GM12878 (cell line): ENCODE data around the gene CYP4F3. TPM values are rescaled to one million over a fixed set of nuclear protein-coding genes. Genes with fewer than 3 reads are reported as not detected.
A peak's percentile ranks its signal among the peaks of the same experiment; 100 is the strongest.

Experiments used
- ATAC-seq: fragments of 200-7000 bp; cut with Tn5 transposase; 3 replicates; pipeline ENCODE4 v1.9.1; 2020; ENCODE audit warnings: mild to moderate bottlenecking, moderate library complexity
- BruUV-seq: library from RNA; stranded (reverse); fragments of 400-500 nt; replicated peaks from 2 replicates; lab custom pipeline; 2021; lab: Mats Ljungman, UMichigan
- CTCF ChIA-PET: fragments of 300-600 bp; sonication (Branson Sonifier 250); formaldehyde crosslinking; extraction: SDS; loops from one replicate; lab custom pipeline; 2021; ENCODE audit warnings: inconsistent platforms; lab: Yijun Ruan, JAX
- POLR2A ChIA-PET: fragments of 350-600 bp; formaldehyde crosslinking; extraction: SDS; loops from one replicate; lab custom pipeline; 2021; ENCODE audit warnings: inconsistent platforms; lab: Charles Lee
- RAD21 ChIA-PET: fragments of 300-600 bp; sonication (Branson Sonifier 250); formaldehyde crosslinking; loops from one replicate; lab custom pipeline; 2023; ENCODE audit warnings: antibody characterized with exemption; ENCODE audit not compliant: unreplicated experiment; lab: Charles Lee
- SMC1A ChIA-PET: fragments of 300-600 bp; sonication (Branson Sonifier 250); formaldehyde crosslinking; loops from one replicate; lab custom pipeline; 2023; ENCODE audit not compliant: unreplicated experiment, uncharacterized antibody; lab: Charles Lee
- DNase-seq: peaks from one replicate; pipeline ENCODE4 v3.0.0-alpha.2; 2011; ENCODE audit warnings: low read depth, low spot score
- FAIRE-seq: peaks from 3 replicates; lab custom pipeline; 2011; peaks lifted over from hg19 to GRCh38; lab: Jason Lieb, UNC
- H2AFZ ChIP-seq: 2 replicates; pipeline ENCODE4 v1.6.0; 2011; ENCODE audit warnings: low read depth, low read length, control low read depth; ENCODE audit not compliant: control insufficient read depth
- H3K27ac ChIP-seq: 2 replicates; pipeline ENCODE4 v1.5.1; 2011; ENCODE audit warnings: control low read depth; ENCODE audit not compliant: control insufficient read depth, insufficient read depth
- H3K27me3 ChIP-seq, 2 experiments: replicated peaks in 1 of 2; 2 replicates each; pipeline versions ENCODE4 v1.6.0 to v1.6.1; 2011; ENCODE audit warnings: low read length in 1 of 2; ENCODE audit not compliant: control insufficient read depth in 2 of 2, insufficient read depth in 2 of 2
- H3K36me3 ChIP-seq, 2 experiments: 2 replicates each; pipeline ENCODE4 v1.5.1; 2011; ENCODE audit warnings: low read length in 1 of 2; ENCODE audit not compliant: control insufficient read depth in 2 of 2, insufficient read depth in 2 of 2
- H3K4me1 ChIP-seq: 2 replicates; pipeline ENCODE4 v1.6.1; 2011; ENCODE audit warnings: mild to moderate bottlenecking, low read length, moderate library complexity, mixed read lengths; ENCODE audit not compliant: control insufficient read depth, insufficient read depth
- H3K4me2 ChIP-seq: 2 replicates; pipeline ENCODE4 v1.6.0; 2011; ENCODE audit warnings: control low read depth; ENCODE audit not compliant: control insufficient read depth, insufficient read depth
- H3K4me3 ChIP-seq: fragments of 200-600 bp; sonication (generic); 2 replicates; pipeline ENCODE4 v1.5.1; 2016
- H3K79me2 ChIP-seq: 2 replicates; pipeline ENCODE4 v1.6.0; 2011; ENCODE audit warnings: low read length; ENCODE audit not compliant: control insufficient read depth, insufficient read depth
- H3K9ac ChIP-seq: 2 replicates; pipeline ENCODE4 v1.8.0; 2011; ENCODE audit warnings: low read length, control low read depth, mixed read lengths; ENCODE audit not compliant: control insufficient read depth, insufficient read depth
- H3K9me3 ChIP-seq: replicated peaks from 3 replicates; pipeline ENCODE4 v1.5.1; 2011; ENCODE audit warnings: mild to moderate bottlenecking, low read length; ENCODE audit not compliant: control insufficient read depth, insufficient read depth
- H4K20me1 ChIP-seq: 2 replicates; pipeline ENCODE4 v1.6.0; 2011; ENCODE audit not compliant: control insufficient read depth, insufficient read depth
- BCL11A ChIP-seq: IDR thresholded peaks from 2 replicates; pipeline ENCODE4 v1.6.1; 2011; ENCODE audit warnings: low read depth, low read length
- CEBPB ChIP-seq, 2 experiments: fragments of 150-350 bp in 1 of 2; IDR thresholded peaks; 2 replicates each; pipeline ENCODE4 v1.6.1; 2012 to 2014; ENCODE audit warnings: low read depth in 2 of 2, low read length in 2 of 2, borderline replicate concordance in 1 of 2, inconsistent platforms in 1 of 2
- EGR1 ChIP-seq, 2 experiments: IDR thresholded peaks; 1 replicate in 1 of 2; 2 replicates in 1 of 2; pipeline ENCODE4 v1.6.1; 2011 to 2012; ENCODE audit warnings: low read depth in 2 of 2, low read length in 2 of 2, borderline replicate concordance in 1 of 2, mild to moderate bottlenecking in 1 of 2, moderate library complexity in 1 of 2
- JUND ChIP-seq: IDR thresholded peaks from 2 replicates; pipeline ENCODE4 v1.6.1; 2012; ENCODE audit warnings: low read depth, mild to moderate bottlenecking, low read length, improper control_type of control experiment, moderate library complexity
- RAD21 ChIP-seq: IDR thresholded peaks from 2 replicates; pipeline ENCODE4 v1.6.1; 2011; ENCODE audit warnings: mild to moderate bottlenecking, low read depth, low read length, moderate library complexity; ENCODE audit not compliant: insufficient read depth
- SIX5 ChIP-seq: IDR thresholded peaks from 2 replicates; pipeline ENCODE4 v1.6.1; 2011; ENCODE audit warnings: mild to moderate bottlenecking, low read depth, low read length, moderate library complexity; ENCODE audit not compliant: severe bottlenecking
- SMAD5 ChIP-seq: IDR thresholded peaks from 2 replicates; pipeline ENCODE4 v1.6.1; 2016; ENCODE audit warnings: antibody characterized with exemption, low read depth
- SUZ12 ChIP-seq: fragments of 200-600 bp; sonication (generic); IDR thresholded peaks from one replicate; pipeline ENCODE4 v1.6.1; 2018; ENCODE audit warnings: antibody characterized with exemption, mild to moderate bottlenecking; ENCODE audit not compliant: unreplicated experiment
- TCF3 ChIP-seq: IDR thresholded peaks from 2 replicates; pipeline ENCODE4 v1.6.1; 2012; ENCODE audit warnings: low read depth, mild to moderate bottlenecking, low read length, borderline replicate concordance; ENCODE audit not compliant: insufficient read depth
- WGBS: methylation state at CpG from one replicate; pipeline ENCODE4 v1.1.6; 2016; ENCODE audit warnings: low lambda C conversion rate; ENCODE audit not compliant: insufficient replicate concordance, insufficient coverage; ENCODE audit errors: missing lambda C conversion rate; 5-methylcytosine and 5-hydroxymethylcytosine counted together
- in situ Hi-C: fragments of 300-500 bp; cut with MboI; formaldehyde crosslinking; loops from 9 replicates; pipeline ENCODE4 v1.14.3; 2018; ENCODE audit warnings: mixed read lengths
- intact Hi-C: fragments of 100-400 bp; cut with micrococcal nuclease; formaldehyde crosslinking; loops from one replicate; pipeline ENCODE4 v1.14.2; 2022; ENCODE audit not compliant: unreplicated experiment
- polyA plus RNA-seq, 11 experiments: library from polyadenylated mRNA; depleted of rRNA in 4 of 11; unstranded in 6 of 11; stranded (reverse) in 5 of 11; fragments of >200 nt; fragmentation: Nextera tagmentation in 4 of 11; fragmentation: Illumina TruSeq in 1 of 11; extraction: Ambion mirVana in 4 of 11; extraction: Trizol in 1 of 11; gene quantifications; 1 replicate in 1 of 11; 2 replicates in 10 of 11; pipeline versions ENCODE4 v1.2.1 to v1.2.3, GENCODE V29; 2011 to 2016; ENCODE audit warnings: inconsistent platforms in 2 of 11, missing spikeins in 2 of 11, low read depth in 1 of 11
- total RNA-seq, 4 experiments: library from RNA; depleted of rRNA in 3 of 4; stranded (reverse); fragments of >200 nt in 3 of 4; fragmentation: Illumina TruSeq in 1 of 4; extraction: Trizol in 1 of 4; gene quantifications; 2 replicates each; pipeline versions ENCODE4 v1.2.1 to v1.2.3, GENCODE V29; 2013 to 2021
- TF ChIP-seq, protein P1 (sequence below): fragments of 450-650 bp; IDR thresholded peaks from 2 replicates; pipeline ENCODE4 v1.6.1; 2018; ENCODE audit warnings: mild to moderate bottlenecking, low read depth, moderate library complexity; ENCODE audit not compliant: partially characterized antibody
- TF ChIP-seq, protein P2 (sequence below): IDR thresholded peaks from 2 replicates; pipeline ENCODE4 v1.6.1; 2012; ENCODE audit warnings: mild to moderate bottlenecking, low read depth, low read length
- TF ChIP-seq, protein P3 (sequence below): fragments of 150-350 bp; IDR thresholded peaks from 2 replicates; pipeline ENCODE4 v1.6.1; 2014; ENCODE audit warnings: mild to moderate bottlenecking, low read depth, low read length
- TF ChIP-seq, protein P4 (sequence below): fragments of 450-650 bp; IDR thresholded peaks from 2 replicates; pipeline ENCODE4 v1.6.1; 2017; ENCODE audit warnings: low read depth, mild to moderate bottlenecking, moderate library complexity

Gene CYP4F3
- total and polyA plus RNA-seq, 10 of the 15 experiments (the other 5 are each of a cell fraction or from before 2014, with no cell fraction given): 0.08 to 4.7 (median 1.2) TPM

DNA sequence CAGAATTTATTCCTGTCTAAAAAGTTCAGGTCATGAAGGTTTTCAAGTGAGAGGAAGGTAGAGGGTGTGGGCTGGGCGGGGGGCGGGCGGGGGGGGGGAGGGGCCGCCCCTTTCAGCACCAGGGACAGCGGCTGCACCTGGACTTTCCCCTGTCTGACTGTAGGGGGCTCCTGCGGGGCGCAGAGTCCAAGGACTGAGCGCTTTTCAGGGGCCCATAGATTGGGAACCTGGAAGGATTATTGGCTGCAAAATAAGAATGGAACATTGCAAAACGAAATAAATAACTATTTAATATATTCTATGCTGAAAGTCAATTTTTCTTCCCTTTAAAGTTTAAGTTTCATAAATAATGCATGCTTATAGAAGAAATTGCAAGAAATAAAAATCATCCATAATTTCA, 8.9 kb upstream of the CYP4F3 start:
- FAIRE-seq: no peak
- TF ChIP-seq RAD21 (peak; percentile 27; the same call in 1 of the 2 replicates), SUZ12 (no peak), JUND (no peak), TCF3 (no peak), EGR1 (IDR thresholded peaks at IDR 0.05; ENCODE audit: borderline replicate concordance in 1 of 2, low read depth in 2 of 2, low read length in 2 of 2) (no peak), CEBPB (IDR thresholded peaks at IDR 0.05; ENCODE audit: borderline replicate concordance in 1 of 2, low read depth in 2 of 2, low read length in 2 of 2) (no peak), BCL11A (no peak), SIX5 (no peak), SMAD5 (no peak)
- TF ChIP-seq, protein P1, sequence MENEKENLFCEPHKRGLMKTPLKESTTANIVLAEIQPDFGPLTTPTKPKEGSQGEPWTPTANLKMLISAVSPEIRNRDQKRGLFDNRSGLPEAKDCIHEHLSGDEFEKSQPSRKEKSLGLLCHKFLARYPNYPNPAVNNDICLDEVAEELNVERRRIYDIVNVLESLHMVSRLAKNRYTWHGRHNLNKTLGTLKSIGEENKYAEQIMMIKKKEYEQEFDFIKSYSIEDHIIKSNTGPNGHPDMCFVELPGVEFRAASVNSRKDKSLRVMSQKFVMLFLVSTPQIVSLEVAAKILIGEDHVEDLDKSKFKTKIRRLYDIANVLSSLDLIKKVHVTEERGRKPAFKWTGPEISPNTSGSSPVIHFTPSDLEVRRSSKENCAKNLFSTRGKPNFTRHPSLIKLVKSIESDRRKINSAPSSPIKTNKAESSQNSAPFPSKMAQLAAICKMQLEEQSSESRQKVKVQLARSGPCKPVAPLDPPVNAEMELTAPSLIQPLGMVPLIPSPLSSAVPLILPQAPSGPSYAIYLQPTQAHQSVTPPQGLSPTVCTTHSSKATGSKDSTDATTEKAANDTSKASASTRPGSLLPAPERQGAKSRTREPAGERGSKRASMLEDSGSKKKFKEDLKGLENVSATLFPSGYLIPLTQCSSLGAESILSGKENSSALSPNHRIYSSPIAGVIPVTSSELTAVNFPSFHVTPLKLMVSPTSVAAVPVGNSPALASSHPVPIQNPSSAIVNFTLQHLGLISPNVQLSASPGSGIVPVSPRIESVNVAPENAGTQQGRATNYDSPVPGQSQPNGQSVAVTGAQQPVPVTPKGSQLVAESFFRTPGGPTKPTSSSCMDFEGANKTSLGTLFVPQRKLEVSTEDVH: no peak
- TF ChIP-seq, protein P2, sequence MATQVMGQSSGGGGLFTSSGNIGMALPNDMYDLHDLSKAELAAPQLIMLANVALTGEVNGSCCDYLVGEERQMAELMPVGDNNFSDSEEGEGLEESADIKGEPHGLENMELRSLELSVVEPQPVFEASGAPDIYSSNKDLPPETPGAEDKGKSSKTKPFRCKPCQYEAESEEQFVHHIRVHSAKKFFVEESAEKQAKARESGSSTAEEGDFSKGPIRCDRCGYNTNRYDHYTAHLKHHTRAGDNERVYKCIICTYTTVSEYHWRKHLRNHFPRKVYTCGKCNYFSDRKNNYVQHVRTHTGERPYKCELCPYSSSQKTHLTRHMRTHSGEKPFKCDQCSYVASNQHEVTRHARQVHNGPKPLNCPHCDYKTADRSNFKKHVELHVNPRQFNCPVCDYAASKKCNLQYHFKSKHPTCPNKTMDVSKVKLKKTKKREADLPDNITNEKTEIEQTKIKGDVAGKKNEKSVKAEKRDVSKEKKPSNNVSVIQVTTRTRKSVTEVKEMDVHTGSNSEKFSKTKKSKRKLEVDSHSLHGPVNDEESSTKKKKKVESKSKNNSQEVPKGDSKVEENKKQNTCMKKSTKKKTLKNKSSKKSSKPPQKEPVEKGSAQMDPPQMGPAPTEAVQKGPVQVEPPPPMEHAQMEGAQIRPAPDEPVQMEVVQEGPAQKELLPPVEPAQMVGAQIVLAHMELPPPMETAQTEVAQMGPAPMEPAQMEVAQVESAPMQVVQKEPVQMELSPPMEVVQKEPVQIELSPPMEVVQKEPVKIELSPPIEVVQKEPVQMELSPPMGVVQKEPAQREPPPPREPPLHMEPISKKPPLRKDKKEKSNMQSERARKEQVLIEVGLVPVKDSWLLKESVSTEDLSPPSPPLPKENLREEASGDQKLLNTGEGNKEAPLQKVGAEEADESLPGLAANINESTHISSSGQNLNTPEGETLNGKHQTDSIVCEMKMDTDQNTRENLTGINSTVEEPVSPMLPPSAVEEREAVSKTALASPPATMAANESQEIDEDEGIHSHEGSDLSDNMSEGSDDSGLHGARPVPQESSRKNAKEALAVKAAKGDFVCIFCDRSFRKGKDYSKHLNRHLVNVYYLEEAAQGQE: peak; percentile 87
- TF ChIP-seq, protein P3, sequence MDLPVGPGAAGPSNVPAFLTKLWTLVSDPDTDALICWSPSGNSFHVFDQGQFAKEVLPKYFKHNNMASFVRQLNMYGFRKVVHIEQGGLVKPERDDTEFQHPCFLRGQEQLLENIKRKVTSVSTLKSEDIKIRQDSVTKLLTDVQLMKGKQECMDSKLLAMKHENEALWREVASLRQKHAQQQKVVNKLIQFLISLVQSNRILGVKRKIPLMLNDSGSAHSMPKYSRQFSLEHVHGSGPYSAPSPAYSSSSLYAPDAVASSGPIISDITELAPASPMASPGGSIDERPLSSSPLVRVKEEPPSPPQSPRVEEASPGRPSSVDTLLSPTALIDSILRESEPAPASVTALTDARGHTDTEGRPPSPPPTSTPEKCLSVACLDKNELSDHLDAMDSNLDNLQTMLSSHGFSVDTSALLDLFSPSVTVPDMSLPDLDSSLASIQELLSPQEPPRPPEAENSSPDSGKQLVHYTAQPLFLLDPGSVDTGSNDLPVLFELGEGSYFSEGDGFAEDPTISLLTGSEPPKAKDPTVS: no peak
- TF ChIP-seq, protein P4, sequence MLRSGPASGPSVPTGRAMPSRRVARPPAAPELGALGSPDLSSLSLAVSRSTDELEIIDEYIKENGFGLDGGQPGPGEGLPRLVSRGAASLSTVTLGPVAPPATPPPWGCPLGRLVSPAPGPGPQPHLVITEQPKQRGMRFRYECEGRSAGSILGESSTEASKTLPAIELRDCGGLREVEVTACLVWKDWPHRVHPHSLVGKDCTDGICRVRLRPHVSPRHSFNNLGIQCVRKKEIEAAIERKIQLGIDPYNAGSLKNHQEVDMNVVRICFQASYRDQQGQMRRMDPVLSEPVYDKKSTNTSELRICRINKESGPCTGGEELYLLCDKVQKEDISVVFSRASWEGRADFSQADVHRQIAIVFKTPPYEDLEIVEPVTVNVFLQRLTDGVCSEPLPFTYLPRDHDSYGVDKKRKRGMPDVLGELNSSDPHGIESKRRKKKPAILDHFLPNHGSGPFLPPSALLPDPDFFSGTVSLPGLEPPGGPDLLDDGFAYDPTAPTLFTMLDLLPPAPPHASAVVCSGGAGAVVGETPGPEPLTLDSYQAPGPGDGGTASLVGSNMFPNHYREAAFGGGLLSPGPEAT: no peak

More for the DNA sequence above, 8.9 kb upstream of the CYP4F3 start:
- WGBS: 0% methylated on average over 1 of the region's 9 CpGs
- Histone ChIP-seq H3K27me3 (no peaks in the 10 kb centered on the region; a peak in 1 of 4 replicates), H3K4me1 (no peaks in the 10 kb centered on the region), H3K9ac (no peak overlapping the region), H3K36me3 (no peaks in the 10 kb centered on the region), H3K79me2 (no peaks in the 10 kb centered on the region), H3K9me3 (no peaks in the 10 kb centered on the region), H2AFZ (no peak overlapping the region), H3K4me3 (no peak overlapping the region), H3K4me2 (no peak overlapping the region), H3K27ac (no peak overlapping the region), H4K20me1 (no peaks in the 10 kb centered on the region)
- ATAC-seq (no peak), DNase-seq (peak; percentile 3)
- POLR2A ChIA-PET: no interaction called here
- BruUV-seq: no TSS peak
- RAD21 ChIA-PET: interaction anchor here (0.9 kb wide), 1 partner anchor 551 kb away, joined by 3 read pairs; no protein-coding TSS in a partner anchor
- intact Hi-C loops (loop anchor here (5.0 kb wide), 1 partner anchor 475 kb away; no protein-coding TSS in a partner anchor), in situ Hi-C loops (loop anchor here (25.0 kb wide), 1 partner anchor 755 kb away; no protein-coding TSS in a partner anchor)
- SMC1A ChIA-PET: no interaction called here
- CTCF ChIA-PET: no interaction called here
